Osteoblast (primary cell): ENCODE measurements around the gene SURF2. TPM values are rescaled to one million over a fixed set of nuclear protein-coding genes. Genes with fewer than 3 reads are reported as not detected.

Source experiments
- DNase-seq: peaks from one replicate; pipeline ENCODE4 v3.0.0; 2011; ENCODE audit warnings: low spot score, mixed read lengths; ENCODE audit not compliant: insufficient read length; ENCODE audit errors: missing footprints
- H2AFZ ChIP-seq: 2 replicates; pipeline ENCODE4 v1.6.0; 2011; ENCODE audit warnings: mild to moderate bottlenecking, low read length
- H3K27ac ChIP-seq: 2 replicates; pipeline ENCODE4 v1.5.1; 2011; ENCODE audit warnings: mild to moderate bottlenecking, low read depth, low read length, moderate library complexity
- H3K27me3 ChIP-seq: 2 replicates; pipeline ENCODE4 v1.6.0; 2012; ENCODE audit warnings: mild to moderate bottlenecking, control low read depth, inconsistent platforms, low read length, moderate library complexity; ENCODE audit not compliant: insufficient read depth
- H3K36me3 ChIP-seq: 2 replicates; pipeline ENCODE4 v1.5.1; 2011; ENCODE audit warnings: mild to moderate bottlenecking, low read length, control low read depth, moderate library complexity; ENCODE audit not compliant: insufficient read depth
- H3K4me1 ChIP-seq: 2 replicates; pipeline ENCODE4 v1.5.1; 2011; ENCODE audit warnings: mild to moderate bottlenecking, low read length, control low read depth, moderate library complexity; ENCODE audit not compliant: insufficient read depth
- H3K4me2 ChIP-seq: 2 replicates; pipeline ENCODE4 v1.6.0; 2011; ENCODE audit warnings: mild to moderate bottlenecking, low read length; ENCODE audit not compliant: insufficient read depth
- H3K4me3 ChIP-seq: fragments of 200-600 bp; sonication (generic); 3 replicates; pipeline ENCODE4 v1.5.1; 2012; ENCODE audit warnings: mild to moderate bottlenecking, low read length, inconsistent platforms; ENCODE audit not compliant: insufficient read depth
- H3K79me2 ChIP-seq: 2 replicates; pipeline ENCODE4 v1.6.0; 2012; ENCODE audit warnings: mild to moderate bottlenecking, low read length, control low read depth, inconsistent platforms; ENCODE audit not compliant: insufficient read depth
- H3K9me3 ChIP-seq: 2 replicates; pipeline ENCODE4 v1.5.1; 2011; ENCODE audit warnings: low read depth, low read length, control low read depth
- H4K20me1 ChIP-seq: 2 replicates; pipeline ENCODE4 v1.6.0; 2012; ENCODE audit warnings: mild to moderate bottlenecking, low read length, control low read depth; ENCODE audit not compliant: insufficient read depth
- CTCF ChIP-seq: IDR thresholded peaks from 2 replicates; pipeline ENCODE4 v1.5.1; 2011; ENCODE audit warnings: mild to moderate bottlenecking, low read depth, low read length, moderate library complexity; ENCODE audit errors: extremely low read depth
- total RNA-seq: library from RNA; depleted of rRNA; stranded (reverse); fragments of >200 nt; gene quantifications from 2 replicates; pipeline ENCODE4 v1.2.3, GENCODE V29; 2012

Gene SURF2
- total RNA-seq, 1 donor, result 15.2 TPM

- no peak for TF ChIP-seq CTCF
- Histone ChIP-seq H3K4me1 (peaks cover 39% of the 10 kb centered on the region), H3K9me3 (no peaks in the 10 kb centered on the region), H3K4me3 (peak overlapping the region; percentile 100), H2AFZ (no peak overlapping the region), H3K79me2 (peaks cover 51% of the 10 kb centered on the region), H3K27ac (peak overlapping the region; percentile 86), H4K20me1 (peaks cover 52% of the 10 kb centered on the region), H3K4me2 (peak overlapping the region; percentile 100), H3K27me3 (no peaks in the 10 kb centered on the region), H3K36me3 (peaks cover 73% of the 10 kb centered on the region)
- DNase-seq, result peak; percentile 79
These were observed 7.4 kb upstream of the SURF2 start for GRCh38 chr9:133348718-133349573.

GRCh38 chr9:133349965-133350616 is 6.3 kb upstream of the SURF2 start:
- no peak overlapping the region for H2AFZ ChIP-seq
- peak overlapping the region; percentile 100 for H3K4me3 ChIP-seq
- H3K27me3 ChIP-seq, result no peaks in the 10 kb centered on the region
- no peak for TF ChIP-seq CTCF
- no peaks in the 10 kb centered on the region for H3K9me3 ChIP-seq
- peaks cover 57% of the 10 kb centered on the region for H3K79me2 ChIP-seq
- peaks cover 63% of the 10 kb centered on the region for H3K36me3 ChIP-seq
- H3K4me2 ChIP-seq, result peak overlapping the region; percentile 100
- peak; percentile 77 for DNase-seq
- H4K20me1 ChIP-seq, result peaks cover 52% of the 10 kb centered on the region
- peak overlapping the region; percentile 86 for H3K27ac ChIP-seq
- peaks cover 42% of the 10 kb centered on the region for H3K4me1 ChIP-seq

GRCh38 chr9:133351526-133351907 is 4.8 kb upstream of the SURF2 start:
- peak; percentile 95 for DNase-seq
- Histone ChIP-seq H2AFZ (no peak overlapping the region), H3K27ac (peak overlapping the region; percentile 73), H4K20me1 (peaks cover 40% of the 10 kb centered on the region), H3K4me2 (peak overlapping the region; percentile 29), H3K4me1 (peaks cover 46% of the 10 kb centered on the region), H3K4me3 (no peak overlapping the region), H3K79me2 (peaks cover 52% of the 10 kb centered on the region), H3K27me3 (no peaks in the 10 kb centered on the region), H3K36me3 (peaks cover 53% of the 10 kb centered on the region), H3K9me3 (no peaks in the 10 kb centered on the region)
- no peak for TF ChIP-seq CTCF

- peaks cover 53% of the 10 kb centered on the region for H3K36me3 ChIP-seq
- peaks cover 52% of the 10 kb centered on the region for H3K79me2 ChIP-seq
- no peak overlapping the region for H3K4me2 ChIP-seq
- no peaks in the 10 kb centered on the region for H3K27me3 ChIP-seq
- TF ChIP-seq CTCF, result peak; percentile 66
- no peaks in the 10 kb centered on the region for H3K9me3 ChIP-seq
- no peak overlapping the region for H2AFZ ChIP-seq
- H3K4me1 ChIP-seq, result peaks cover 47% of the 10 kb centered on the region
- peak; percentile 92 for DNase-seq
- H3K27ac ChIP-seq, result peak overlapping the region; percentile 73
- H4K20me1 ChIP-seq, result peaks cover 39% of the 10 kb centered on the region
- H3K4me3 ChIP-seq, result no peak overlapping the region
These were observed 4.3 kb upstream of the SURF2 start for GRCh38 chr9:133351908-133352634.
